MM.1S (cell line): ENCODE measurements around the gene COMT.

Experiments used
- DNase-seq: peaks from one replicate; pipeline ENCODE4 v3.0.0-alpha.2; 2015
- H2AFZ ChIP-seq: fragments of 300-600 bp; sonication (generic); 2 replicates; pipeline ENCODE4 v1.6.0; 2016; ENCODE audit warnings: antibody characterized with exemption, low read length
- H3F3A ChIP-seq: fragments of 300-600 bp; sonication (generic); 2 replicates; pipeline ENCODE4 v1.6.1; 2016; ENCODE audit warnings: mild to moderate bottlenecking, antibody characterized with exemption, low read length, moderate library complexity, mixed read lengths; ENCODE audit not compliant: insufficient read depth
- H3K27ac ChIP-seq: fragments of 300-600 bp; sonication (generic); 2 replicates; pipeline ENCODE4 v1.5.1; 2016; ENCODE audit warnings: mild to moderate bottlenecking, low read length
- H3K27me3 ChIP-seq: fragments of 300-600 bp; sonication (generic); replicated peaks from 2 replicates; pipeline ENCODE4 v1.6.0; 2016; ENCODE audit warnings: low read length; ENCODE audit not compliant: insufficient read depth
- H3K36me3 ChIP-seq: fragments of 300-600 bp; sonication (generic); replicated peaks from 2 replicates; pipeline ENCODE4 v1.6.1; 2016; ENCODE audit warnings: mild to moderate bottlenecking, low read length, mixed read lengths; ENCODE audit not compliant: insufficient read depth
- H3K4me1 ChIP-seq: fragments of 300-600 bp; sonication (generic); 2 replicates; pipeline ENCODE4 v1.6.1; 2016; ENCODE audit warnings: low read length, mixed read lengths
- H3K4me2 ChIP-seq: fragments of 300-600 bp; sonication (generic); 2 replicates; pipeline ENCODE4 v1.6.0; 2016; ENCODE audit warnings: low read depth, low read length
- H3K4me3 ChIP-seq: fragments of 300-600 bp; sonication (generic); 2 replicates; pipeline ENCODE4 v1.5.1; 2016; ENCODE audit warnings: low read length, mixed read lengths
- H3K79me2 ChIP-seq: fragments of 300-600 bp; sonication (generic); 2 replicates; pipeline ENCODE4 v1.6.1; 2016; ENCODE audit warnings: mixed run types, low read length, mixed read lengths
- H3K9ac ChIP-seq: fragments of 300-600 bp; sonication (generic); 2 replicates; pipeline ENCODE4 v1.6.1; 2016; ENCODE audit warnings: low read length, mixed read lengths
- H3K9me2 ChIP-seq: fragments of 300-600 bp; sonication (generic); replicated peaks from 2 replicates; pipeline ENCODE4 v1.6.1; 2016; ENCODE audit warnings: mild to moderate bottlenecking, low read length, mixed read lengths; ENCODE audit not compliant: insufficient read depth
- H3K9me3 ChIP-seq: fragments of 300-600 bp; sonication (generic); replicated peaks from 2 replicates; pipeline ENCODE4 v1.6.1; 2016; ENCODE audit warnings: mild to moderate bottlenecking, low read length, mixed read lengths; ENCODE audit not compliant: insufficient read depth
- H4K20me1 ChIP-seq: fragments of 300-600 bp; sonication (generic); 2 replicates; pipeline ENCODE4 v1.6.1; 2016; ENCODE audit warnings: mild to moderate bottlenecking, low read length, moderate library complexity, mixed read lengths; ENCODE audit not compliant: insufficient read depth
- CTCF ChIP-seq: fragments of 300-600 bp; sonication (generic); IDR thresholded peaks from 2 replicates; pipeline ENCODE4 v1.5.1; 2016; ENCODE audit warnings: antibody characterized with exemption, low read length, mixed read lengths
- EZH2 ChIP-seq: fragments of 300-600 bp; sonication (generic); optimal IDR thresholded peaks from 2 replicates; pipeline ENCODE3; 2017; ENCODE audit warnings: low read depth, mild to moderate bottlenecking, antibody characterized with exemption, low read length, mixed read lengths
- EZH2phosphoT487 ChIP-seq: fragments of 300-600 bp; sonication (generic); IDR thresholded peaks from 2 replicates; pipeline ENCODE4 v1.6.1; 2018; ENCODE audit warnings: antibody characterized with exemption, low read length

The COMT gene

GRCh38 chr22:19979712-19980493 is 38.3 kb downstream of the COMT start:
- Histone ChIP-seq H3K4me2 (no peak overlapping the region), H2AFZ (no peak overlapping the region), H3K9ac (no peak overlapping the region), H3K79me2 (no peaks in the 10 kb centered on the region), H3F3A (no peaks in the 10 kb centered on the region), H3K4me3 (no peak overlapping the region), H3K9me2 (no peaks in the 10 kb centered on the region), H3K27me3 (peaks cover 44% of the 10 kb centered on the region), H3K4me1 (peaks cover 16% of the 10 kb centered on the region), H3K36me3 (no peaks in the 10 kb centered on the region), H3K9me3 (no peaks in the 10 kb centered on the region), H3K27ac (no peak overlapping the region), H4K20me1 (no peaks in the 10 kb centered on the region)
- TF ChIP-seq EZH2phosphoT487, result no peak
- no peak for TF ChIP-seq EZH2
- TF ChIP-seq CTCF, result no peak
- no peak for DNase-seq

- H3K9ac ChIP-seq, result no peak overlapping the region
- no peak overlapping the region for H3K4me3 ChIP-seq
- no peak overlapping the region for H3K27ac ChIP-seq
- H3K27me3 ChIP-seq, result peaks cover 44% of the 10 kb centered on the region
- H4K20me1 ChIP-seq, result no peaks in the 10 kb centered on the region
- H2AFZ ChIP-seq, result no peak overlapping the region
- H3F3A ChIP-seq, result no peaks in the 10 kb centered on the region
- H3K9me3 ChIP-seq, result no peaks in the 10 kb centered on the region
- TF ChIP-seq CTCF, result no peak
- no peaks in the 10 kb centered on the region for H3K79me2 ChIP-seq
- H3K36me3 ChIP-seq, result no peaks in the 10 kb centered on the region
- H3K4me2 ChIP-seq, result no peak overlapping the region
- peaks cover 16% of the 10 kb centered on the region for H3K4me1 ChIP-seq
- DNase-seq, result no peak
- H3K9me2 ChIP-seq, result no peaks in the 10 kb centered on the region
These were observed 39.2 kb downstream of the COMT start for GRCh38 chr22:19980766-19981165.

GRCh38 chr22:19981171-19981960 is 39.8 kb downstream of the COMT start:
- Histone ChIP-seq H3K4me3 (no peak overlapping the region), H3K27me3 (peaks cover 44% of the 10 kb centered on the region), H3K9ac (no peak overlapping the region), H3K27ac (no peak overlapping the region), H3K4me2 (no peak overlapping the region), H3K9me3 (no peaks in the 10 kb centered on the region), H3F3A (no peaks in the 10 kb centered on the region), H2AFZ (no peak overlapping the region), H3K4me1 (peaks cover 16% of the 10 kb centered on the region), H3K9me2 (no peaks in the 10 kb centered on the region), H3K36me3 (no peaks in the 10 kb centered on the region), H3K79me2 (no peaks in the 10 kb centered on the region), H4K20me1 (no peaks in the 10 kb centered on the region)
- TF ChIP-seq EZH2 (no peak), CTCF (no peak), EZH2phosphoT487 (no peak)
- DNase-seq, result no peak
